ENCODE measurements around the gene RNF224. TPM values are rescaled to one million over a fixed set of nuclear protein-coding genes. Genes with fewer than 3 reads are reported as not detected.

Gene RNF224
- total RNA-seq, 1 experiment from 2014 or later = 3.9 TPM

GRCh38 chr9:137230705-137231371 is 3.5 kb downstream of the RNF224 start, which contains the start of gene SLC34A3:
Gene SLC34A3 (plus strand): TSS chr9:137230901. CDS start chr9:137231703, 802 bp downstream.
- Histone ChIP-seq H2AFZ (no peak within 1 kb of the TSS), H3K36me3 (ENCODE audit: low read depth) (no peaks in the 10 kb centered on the region), H3K9me2 (ENCODE audit: insufficient read depth) (no peaks in the 10 kb centered on the region), H4K20me1 (ENCODE audit: insufficient read depth) (no peaks in the 10 kb centered on the region; the same call in 1 of the 2 replicates), H3F3A (ENCODE audit: insufficient read depth, low read depth) (peaks cover 18% of the 10 kb centered on the region), H3K9me3 (ENCODE audit: insufficient read depth, low read depth) (no peaks in the 10 kb centered on the region), H3K4me2 (no peak within 1 kb of the TSS), H3K79me2 (ENCODE audit: low read depth) (no peaks in the 10 kb centered on the region), H3K27ac (no peak within 1 kb of the TSS), H3K4me1 (replicated peaks; ENCODE audit: insufficient read depth) (peaks cover 34% of the 10 kb centered on the region), H3K27me3 (ENCODE audit: insufficient read depth, low read depth) (no peaks in the 10 kb centered on the region), H3K4me3 (no peak within 1 kb of the TSS)
- DNase-seq = no peak
- ChIA-PET POLR2A (ENCODE audit: unreplicated experiment) (no interaction called here), CTCF (interaction anchor here (0.6 kb wide), 1 partner anchor 201 kb away, joined by 3 read pairs; no protein-coding TSS in a partner anchor)
- BruUV-seq (replicated peaks) = no TSS peak
- TF ChIP-seq CTCF (conservative IDR thresholded peaks at IDR 0.05) = no peak
- TF ChIP-seq EZH2 (IDR thresholded peaks at IDR 0.05; ENCODE audit: low read depth) = no peak
- intact Hi-C loops (cut with micrococcal nuclease; ENCODE audit: unreplicated experiment) = no loop called here

GRCh38 chr9:137231372-137232039 is 4.2 kb downstream of the RNF224 start:
- POLR2A ChIA-PET (ENCODE audit: unreplicated experiment) = no interaction called here
- no TSS peak for BruUV-seq (replicated peaks)
- H3K27me3 ChIP-seq (ENCODE audit: insufficient read depth, low read depth) = no peaks in the 10 kb centered on the region

GRCh38 chr9:137232101-137232500 is 4.8 kb downstream of the RNF224 start:
- H3K4me2 ChIP-seq = no peak overlapping the region
- intact Hi-C loops (cut with micrococcal nuclease; ENCODE audit: unreplicated experiment) = no loop called here
- no peak overlapping the region for H2AFZ ChIP-seq
- no peaks in the 10 kb centered on the region for H3K9me2 ChIP-seq (ENCODE audit: insufficient read depth)
- peaks cover 28% of the 10 kb centered on the region for H3K4me1 ChIP-seq (replicated peaks; ENCODE audit: insufficient read depth)
- no peaks in the 10 kb centered on the region for H3K36me3 ChIP-seq (ENCODE audit: low read depth)
- H3K27me3 ChIP-seq (ENCODE audit: insufficient read depth, low read depth) = no peaks in the 10 kb centered on the region
- ChIA-PET POLR2A (ENCODE audit: unreplicated experiment) (no interaction called here), CTCF (no interaction called here)
- H3K4me3 ChIP-seq = no peak overlapping the region
- no peak for DNase-seq
- no peaks in the 10 kb centered on the region; the same call in 1 of the 2 replicates for H4K20me1 ChIP-seq (ENCODE audit: insufficient read depth)
- H3K79me2 ChIP-seq (ENCODE audit: low read depth) = peaks cover 4% of the 10 kb centered on the region; the same call in 1 of the 2 replicates
- no peaks in the 10 kb centered on the region for H3K9me3 ChIP-seq (ENCODE audit: insufficient read depth, low read depth)
- no TSS peak for BruUV-seq (replicated peaks)
- H3K27ac ChIP-seq = no peak overlapping the region
- H3F3A ChIP-seq (ENCODE audit: insufficient read depth, low read depth) = peaks cover 6% of the 10 kb centered on the region; the same call in 1 of the 2 replicates
- TF ChIP-seq CTCF (conservative IDR thresholded peaks at IDR 0.05) = no peak

More at GRCh38 chr9:137231372-137232039, 4.2 kb downstream of the RNF224 start:
- no peak overlapping the region for H3K4me2 ChIP-seq
- no peak for DNase-seq
- no peaks in the 10 kb centered on the region for H3K9me3 ChIP-seq (ENCODE audit: insufficient read depth, low read depth)
- H3K27ac ChIP-seq = no peak overlapping the region
- TF ChIP-seq EZH2 (IDR thresholded peaks at IDR 0.05; ENCODE audit: low read depth) = no peak
- no peak for TF ChIP-seq CTCF (conservative IDR thresholded peaks at IDR 0.05)
- peaks cover 27% of the 10 kb centered on the region for H3K4me1 ChIP-seq (replicated peaks; ENCODE audit: insufficient read depth)
- CTCF ChIA-PET = no interaction called here
- H4K20me1 ChIP-seq (ENCODE audit: insufficient read depth) = no peaks in the 10 kb centered on the region; the same call in 1 of the 2 replicates
- H3K79me2 ChIP-seq (ENCODE audit: low read depth) = no peaks in the 10 kb centered on the region
- H3K4me3 ChIP-seq = no peak overlapping the region
- H3K36me3 ChIP-seq (ENCODE audit: low read depth) = no peaks in the 10 kb centered on the region
- H3F3A ChIP-seq (ENCODE audit: insufficient read depth, low read depth) = peaks cover 12% of the 10 kb centered on the region; the same call in 1 of the 2 replicates
- no peaks in the 10 kb centered on the region for H3K9me2 ChIP-seq (ENCODE audit: insufficient read depth)
- intact Hi-C loops (cut with micrococcal nuclease; ENCODE audit: unreplicated experiment) = no loop called here
- H2AFZ ChIP-seq = no peak overlapping the region

Measured in PC-9 (cell line).